ENCODE results near the gene TXNRD2.

The TXNRD2 gene

GRCh38 chr22:19986410-19987341 is 45.1 kb upstream of the TXNRD2 start:
- H2AFZ ChIP-seq (ENCODE audit: low read length), result peak overlapping the region; percentile 89
- peak overlapping the region; percentile 98 for H3K18ac ChIP-seq (ENCODE audit: low read length)
- H2BK15ac ChIP-seq (ENCODE audit: low read length), result peak overlapping the region; percentile 75
- peak overlapping the region; percentile 94 to 95 for H3K4me3 ChIP-seq (ENCODE audit: low read length in 2 of 2)
- H3K14ac ChIP-seq (ENCODE audit: low read length), result peak overlapping the region; percentile 97
- peak overlapping the region; percentile 97 for H2AK5ac ChIP-seq (ENCODE audit: low read depth, low read length)
- H4K91ac ChIP-seq (ENCODE audit: low read depth, low read length, poor library complexity), result no peak overlapping the region
- H4K8ac ChIP-seq (ENCODE audit: low read depth, low read length), result no peak overlapping the region
- peaks cover 28% of the 10 kb centered on the region for H3K79me1 ChIP-seq (ENCODE audit: low read depth, low read length)
- H3K27ac ChIP-seq (replicated peaks; ENCODE audit: low read length), result peak overlapping the region; percentile 41
- peak overlapping the region; percentile 14 for H2BK5ac ChIP-seq (ENCODE audit: low read length)
- DNase-seq (ENCODE audit: low spot score), result peak; percentile 78
- H2BK120ac ChIP-seq (ENCODE audit: low read depth, low read length), result no peak overlapping the region
- peaks cover 9 to 24% of the 10 kb centered on the region in 2 donors for H3K36me3 ChIP-seq (replicated peaks in 1 of 2; ENCODE audit: control insufficient read depth in 2 of 2, insufficient read depth in 2 of 2, low read length in 2 of 2)
- H3K9me3 ChIP-seq (replicated peaks in 1 of 2; ENCODE audit: control insufficient read depth in 2 of 2, insufficient read depth in 1 of 2, low read depth in 1 of 2, low read length in 2 of 2), result no peaks in the 10 kb centered on the region
- peak overlapping the region; percentile 94 for H3K23ac ChIP-seq (ENCODE audit: low read depth, low read length, poor library complexity)
- peak overlapping the region; percentile 89 for H3K9ac ChIP-seq (ENCODE audit: low read depth, low read length, poor library complexity)
- WGBS, 2 donors (ENCODE audit: extremely low coverage in 2 of 2, insufficient read length in 2 of 2, insufficient replicate concordance in 1 of 2), result no CpG with 5 or more reads among the region's 76 CpGs
- no peaks in the 10 kb centered on the region for H3K27me3 ChIP-seq (ENCODE audit: control insufficient read depth in 3 of 3, insufficient read depth in 3 of 3, low read depth in 1 of 3, low read length in 3 of 3)
- no peak overlapping the region for H2BK12ac ChIP-seq (ENCODE audit: low read length)
- peak overlapping the region; percentile 58 for H3K4me2 ChIP-seq (ENCODE audit: insufficient read depth, low read length, poor library complexity, severe bottlenecking)
- peaks cover 20 to 23% of the 10 kb centered on the region in 2 donors for H3K4me1 ChIP-seq (ENCODE audit: control insufficient read depth in 2 of 2, insufficient read depth in 1 of 2, low read depth in 1 of 2, low read length in 2 of 2)
- H3K4ac ChIP-seq (ENCODE audit: low read length), result no peak overlapping the region

DNA sequence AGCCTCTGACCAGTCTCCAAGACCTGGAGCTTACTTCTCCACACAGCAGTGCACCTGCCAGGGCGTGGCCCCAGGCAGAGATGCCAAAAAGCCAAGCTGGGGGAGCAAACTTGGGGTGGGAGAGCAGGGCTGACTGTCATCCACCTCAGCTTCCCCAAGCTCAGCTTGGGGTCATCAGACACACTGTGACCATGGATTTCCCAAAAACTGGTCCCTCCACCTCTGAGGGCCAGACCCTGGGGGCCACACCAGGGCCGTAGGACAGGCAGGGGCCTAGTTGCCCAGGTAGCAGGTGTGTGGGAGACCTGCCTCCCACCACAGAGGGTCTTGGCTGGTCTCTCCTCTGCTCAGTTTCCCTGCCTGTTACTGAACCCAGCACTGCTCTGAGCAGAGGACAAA is 44.4 kb upstream of the TXNRD2 start:
- Histone ChIP-seq H3K4me2 (ENCODE audit: insufficient read depth, low read length, poor library complexity, severe bottlenecking) (peak overlapping the region; percentile 58), H3K23ac (ENCODE audit: low read depth, low read length, poor library complexity) (peak overlapping the region; percentile 77), H3K4ac (ENCODE audit: low read length) (no peak overlapping the region), H2BK5ac (ENCODE audit: low read length) (no peak overlapping the region), H3K9me3 (replicated peaks in 1 of 2; ENCODE audit: control insufficient read depth in 2 of 2, insufficient read depth in 1 of 2, low read depth in 1 of 2, low read length in 2 of 2) (no peaks in the 10 kb centered on the region), H3K27me3 (ENCODE audit: control insufficient read depth in 3 of 3, insufficient read depth in 3 of 3, low read depth in 1 of 3, low read length in 3 of 3) (no peaks in the 10 kb centered on the region), H2BK12ac (ENCODE audit: low read length) (no peak overlapping the region), H3K36me3 (replicated peaks in 1 of 2; ENCODE audit: control insufficient read depth in 2 of 2, insufficient read depth in 2 of 2, low read length in 2 of 2) (peaks cover 14 to 31% of the 10 kb centered on the region in 2 donors), H4K91ac (ENCODE audit: low read depth, low read length, poor library complexity) (no peak overlapping the region), H3K4me1 (ENCODE audit: control insufficient read depth in 2 of 2, insufficient read depth in 1 of 2, low read depth in 1 of 2, low read length in 2 of 2) (peaks cover 20 to 23% of the 10 kb centered on the region in 2 donors), H4K8ac (ENCODE audit: low read depth, low read length) (no peak overlapping the region), H3K9ac (ENCODE audit: low read depth, low read length, poor library complexity) (peak overlapping the region; percentile 85), H2AK5ac (ENCODE audit: low read depth, low read length) (peak overlapping the region; percentile 63), H3K18ac (ENCODE audit: low read length) (peak overlapping the region; percentile 78), H2BK120ac (ENCODE audit: low read depth, low read length) (peak overlapping the region; percentile 51), H3K79me1 (ENCODE audit: low read depth, low read length) (peaks cover 28% of the 10 kb centered on the region), H3K27ac (replicated peaks; ENCODE audit: low read length) (no peak overlapping the region), H3K4me3 (ENCODE audit: low read length in 2 of 2) (peak overlapping the region; percentile 94 to 95), H2AFZ (ENCODE audit: low read length) (peak overlapping the region; percentile 89), H3K14ac (ENCODE audit: low read length) (no peak overlapping the region), H2BK15ac (ENCODE audit: low read length) (no peak overlapping the region)
- DNase-seq (ENCODE audit: low spot score), result no peak
- no CpG with 5 or more reads among the region's 2 CpGs for WGBS, 2 donors (ENCODE audit: extremely low coverage in 2 of 2, insufficient read length in 2 of 2, insufficient replicate concordance in 1 of 2)

DNA sequence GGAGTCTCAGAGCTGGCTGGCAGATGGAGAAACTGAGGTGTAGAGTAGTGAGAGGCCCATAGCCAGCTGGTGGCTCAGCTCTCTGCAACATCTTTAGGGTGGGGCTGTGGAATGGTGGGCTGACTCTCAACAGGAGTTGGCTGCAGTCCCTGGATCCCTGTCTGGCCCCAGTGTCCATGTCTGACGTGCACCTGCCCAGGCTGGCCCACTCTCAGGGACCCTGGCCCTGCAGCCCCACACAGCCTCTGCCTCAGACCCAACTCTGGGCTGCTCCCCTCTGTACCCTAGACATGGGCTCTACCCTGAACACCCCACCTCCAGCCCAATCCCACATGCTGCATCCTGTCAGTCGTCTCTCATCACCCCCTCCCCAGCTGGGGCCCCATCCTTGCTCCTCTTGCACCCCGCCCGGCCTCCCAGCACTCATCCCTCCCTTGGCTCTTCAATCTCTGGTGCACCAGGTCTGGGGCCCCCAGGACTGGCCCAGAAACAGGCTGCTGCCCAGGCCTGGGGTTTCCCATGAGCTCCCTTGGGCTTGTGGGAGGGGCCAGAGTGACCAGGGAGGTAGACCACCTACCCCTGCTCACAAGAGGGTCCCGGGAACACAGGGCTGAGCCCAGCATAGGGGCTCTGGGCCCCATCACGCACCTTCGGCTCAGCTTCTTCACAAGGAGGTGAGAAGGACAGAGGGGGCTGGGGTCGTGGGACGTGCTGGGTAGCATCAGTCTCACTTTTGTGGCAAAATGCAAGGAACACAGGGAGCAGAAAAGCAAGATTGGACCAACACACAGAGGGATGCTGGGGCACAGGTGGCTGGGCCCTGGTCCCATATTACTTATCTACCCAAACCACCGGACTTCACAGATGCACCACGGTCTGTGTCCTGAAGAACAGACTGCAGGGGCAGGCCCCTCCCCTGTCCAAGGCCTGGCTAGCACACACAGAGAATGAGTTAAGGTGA is 43.5 kb upstream of the TXNRD2 start:
- no peak overlapping the region for H3K4me2 ChIP-seq (ENCODE audit: insufficient read depth, low read length, poor library complexity, severe bottlenecking)
- H3K27ac ChIP-seq (replicated peaks; ENCODE audit: low read length), result no peak overlapping the region
- peak overlapping the region; percentile 45 for H3K23ac ChIP-seq (ENCODE audit: low read depth, low read length, poor library complexity)
- DNase-seq (ENCODE audit: low spot score), result no peak
- peak overlapping the region; percentile 1 for H2BK5ac ChIP-seq (ENCODE audit: low read length)
- H2BK12ac ChIP-seq (ENCODE audit: low read length), result no peak overlapping the region
- H3K4me1 ChIP-seq (ENCODE audit: control insufficient read depth in 2 of 2, insufficient read depth in 1 of 2, low read depth in 1 of 2, low read length in 2 of 2), result peaks cover 20 to 23% of the 10 kb centered on the region in 2 donors
- H2BK15ac ChIP-seq (ENCODE audit: low read length), result peak overlapping the region; percentile 34
- H3K18ac ChIP-seq (ENCODE audit: low read length), result peak overlapping the region; percentile 9
- H3K9ac ChIP-seq (ENCODE audit: low read depth, low read length, poor library complexity), result no peak overlapping the region
- H3K14ac ChIP-seq (ENCODE audit: low read length), result no peak overlapping the region
- peak overlapping the region; percentile 19 for H4K8ac ChIP-seq (ENCODE audit: low read depth, low read length)
- peaks cover 25% of the 10 kb centered on the region for H3K79me1 ChIP-seq (ENCODE audit: low read depth, low read length)
- H2BK120ac ChIP-seq (ENCODE audit: low read depth, low read length), result peak overlapping the region; percentile 51
- WGBS, 2 donors (ENCODE audit: extremely low coverage in 2 of 2, insufficient read length in 2 of 2, insufficient replicate concordance in 1 of 2), result no CpG with 5 or more reads among the region's 11 CpGs
- peaks cover 22 to 40% of the 10 kb centered on the region in 2 donors for H3K36me3 ChIP-seq (replicated peaks in 1 of 2; ENCODE audit: control insufficient read depth in 2 of 2, insufficient read depth in 2 of 2, low read length in 2 of 2)
- H3K27me3 ChIP-seq (ENCODE audit: control insufficient read depth in 3 of 3, insufficient read depth in 3 of 3, low read depth in 1 of 3, low read length in 3 of 3), result no peaks in the 10 kb centered on the region
- H2AFZ ChIP-seq (ENCODE audit: low read length), result no peak overlapping the region
- no peaks in the 10 kb centered on the region for H3K9me3 ChIP-seq (replicated peaks in 1 of 2; ENCODE audit: control insufficient read depth in 2 of 2, insufficient read depth in 1 of 2, low read depth in 1 of 2, low read length in 2 of 2)
- H2AK5ac ChIP-seq (ENCODE audit: low read depth, low read length), result peak overlapping the region; percentile 63
- H3K4ac ChIP-seq (ENCODE audit: low read length), result no peak overlapping the region
- peak overlapping the region; percentile 94 to 95 for H3K4me3 ChIP-seq (ENCODE audit: low read length in 2 of 2)
- no peak overlapping the region for H4K91ac ChIP-seq (ENCODE audit: low read depth, low read length, poor library complexity)

All from neuronal stem cell (in vitro differentiated cells).